MM.1S (cell line): Measurements from ENCODE around the gene KCNH1.

Experiments used
- DNase-seq: peaks from one replicate; pipeline ENCODE4 v3.0.0-alpha.2; 2015
- H2AFZ ChIP-seq: fragments of 300-600 bp; sonication (generic); 2 replicates; pipeline ENCODE4 v1.6.0; 2016; ENCODE audit warnings: antibody characterized with exemption, low read length
- H3F3A ChIP-seq: fragments of 300-600 bp; sonication (generic); 2 replicates; pipeline ENCODE4 v1.6.1; 2016; ENCODE audit warnings: mild to moderate bottlenecking, antibody characterized with exemption, low read length, moderate library complexity, mixed read lengths; ENCODE audit not compliant: insufficient read depth
- H3K27ac ChIP-seq: fragments of 300-600 bp; sonication (generic); 2 replicates; pipeline ENCODE4 v1.5.1; 2016; ENCODE audit warnings: mild to moderate bottlenecking, low read length
- H3K27me3 ChIP-seq: fragments of 300-600 bp; sonication (generic); replicated peaks from 2 replicates; pipeline ENCODE4 v1.6.0; 2016; ENCODE audit warnings: low read length; ENCODE audit not compliant: insufficient read depth
- H3K36me3 ChIP-seq: fragments of 300-600 bp; sonication (generic); replicated peaks from 2 replicates; pipeline ENCODE4 v1.6.1; 2016; ENCODE audit warnings: mild to moderate bottlenecking, low read length, mixed read lengths; ENCODE audit not compliant: insufficient read depth
- H3K4me1 ChIP-seq: fragments of 300-600 bp; sonication (generic); 2 replicates; pipeline ENCODE4 v1.6.1; 2016; ENCODE audit warnings: low read length, mixed read lengths
- H3K4me2 ChIP-seq: fragments of 300-600 bp; sonication (generic); 2 replicates; pipeline ENCODE4 v1.6.0; 2016; ENCODE audit warnings: low read depth, low read length
- H3K4me3 ChIP-seq: fragments of 300-600 bp; sonication (generic); 2 replicates; pipeline ENCODE4 v1.5.1; 2016; ENCODE audit warnings: low read length, mixed read lengths
- H3K79me2 ChIP-seq: fragments of 300-600 bp; sonication (generic); 2 replicates; pipeline ENCODE4 v1.6.1; 2016; ENCODE audit warnings: mixed run types, low read length, mixed read lengths
- H3K9ac ChIP-seq: fragments of 300-600 bp; sonication (generic); 2 replicates; pipeline ENCODE4 v1.6.1; 2016; ENCODE audit warnings: low read length, mixed read lengths
- H3K9me2 ChIP-seq: fragments of 300-600 bp; sonication (generic); replicated peaks from 2 replicates; pipeline ENCODE4 v1.6.1; 2016; ENCODE audit warnings: mild to moderate bottlenecking, low read length, mixed read lengths; ENCODE audit not compliant: insufficient read depth
- H3K9me3 ChIP-seq: fragments of 300-600 bp; sonication (generic); replicated peaks from 2 replicates; pipeline ENCODE4 v1.6.1; 2016; ENCODE audit warnings: mild to moderate bottlenecking, low read length, mixed read lengths; ENCODE audit not compliant: insufficient read depth
- H4K20me1 ChIP-seq: fragments of 300-600 bp; sonication (generic); 2 replicates; pipeline ENCODE4 v1.6.1; 2016; ENCODE audit warnings: mild to moderate bottlenecking, low read length, moderate library complexity, mixed read lengths; ENCODE audit not compliant: insufficient read depth
- CTCF ChIP-seq: fragments of 300-600 bp; sonication (generic); IDR thresholded peaks from 2 replicates; pipeline ENCODE4 v1.5.1; 2016; ENCODE audit warnings: antibody characterized with exemption, low read length, mixed read lengths
- EZH2 ChIP-seq: fragments of 300-600 bp; sonication (generic); optimal IDR thresholded peaks from 2 replicates; pipeline ENCODE3; 2017; ENCODE audit warnings: low read depth, mild to moderate bottlenecking, antibody characterized with exemption, low read length, mixed read lengths
- EZH2phosphoT487 ChIP-seq: fragments of 300-600 bp; sonication (generic); IDR thresholded peaks from 2 replicates; pipeline ENCODE4 v1.6.1; 2018; ENCODE audit warnings: antibody characterized with exemption, low read length

KCNH1 gene

GRCh38 chr1:210731193-210731592 is 402.8 kb downstream of the KCNH1 start:
- no peaks in the 10 kb centered on the region for H3K9me2 ChIP-seq
- H3K27ac ChIP-seq: no peak overlapping the region
- H3K9ac ChIP-seq: no peak overlapping the region
- no peaks in the 10 kb centered on the region for H3K27me3 ChIP-seq
- no peaks in the 10 kb centered on the region for H3K36me3 ChIP-seq
- no peak overlapping the region for H3K4me3 ChIP-seq
- no peaks in the 10 kb centered on the region for H3K4me1 ChIP-seq
- H3K79me2 ChIP-seq: no peaks in the 10 kb centered on the region
- H3K4me2 ChIP-seq: no peak overlapping the region
- DNase-seq: no peak
- no peaks in the 10 kb centered on the region for H3K9me3 ChIP-seq
- TF ChIP-seq CTCF (no peak), EZH2 (no peak), EZH2phosphoT487 (no peak)
- H3F3A ChIP-seq: no peaks in the 10 kb centered on the region
- no peaks in the 10 kb centered on the region for H4K20me1 ChIP-seq
- no peak overlapping the region for H2AFZ ChIP-seq

GRCh38 chr1:210730023-210730422 is 403.9 kb downstream of the KCNH1 start:
- H3F3A ChIP-seq: no peaks in the 10 kb centered on the region
- no peak for DNase-seq
- no peaks in the 10 kb centered on the region for H3K36me3 ChIP-seq
- H3K79me2 ChIP-seq: no peaks in the 10 kb centered on the region
- H3K9ac ChIP-seq: no peak overlapping the region
- no peaks in the 10 kb centered on the region for H3K4me1 ChIP-seq
- H4K20me1 ChIP-seq: no peaks in the 10 kb centered on the region
- TF ChIP-seq EZH2phosphoT487 (no peak), CTCF (no peak), EZH2 (no peak)
- no peaks in the 10 kb centered on the region for H3K27me3 ChIP-seq
- H3K9me3 ChIP-seq: no peaks in the 10 kb centered on the region
- no peak overlapping the region for H2AFZ ChIP-seq
- H3K4me3 ChIP-seq: no peak overlapping the region
- H3K9me2 ChIP-seq: no peaks in the 10 kb centered on the region
- no peak overlapping the region for H3K27ac ChIP-seq
- H3K4me2 ChIP-seq: no peak overlapping the region

- Histone ChIP-seq H3K4me1 (no peaks in the 10 kb centered on the region), H3K4me2 (no peak overlapping the region), H3K36me3 (no peaks in the 10 kb centered on the region), H3F3A (no peaks in the 10 kb centered on the region), H3K27ac (no peak overlapping the region), H2AFZ (no peak overlapping the region), H3K27me3 (no peaks in the 10 kb centered on the region), H4K20me1 (no peaks in the 10 kb centered on the region), H3K79me2 (no peaks in the 10 kb centered on the region), H3K9ac (no peak overlapping the region), H3K9me3 (no peaks in the 10 kb centered on the region), H3K4me3 (no peak overlapping the region), H3K9me2 (no peaks in the 10 kb centered on the region)
- DNase-seq: no peak
- no peak for TF ChIP-seq CTCF
- TF ChIP-seq EZH2: no peak
- no peak for TF ChIP-seq EZH2phosphoT487
Observed at GRCh38 chr1:210728437-210729149, 405.4 kb downstream of the KCNH1 start.
